ENCODE results near the gene BATF3.

- TF ChIP-seq, protein P1, sequence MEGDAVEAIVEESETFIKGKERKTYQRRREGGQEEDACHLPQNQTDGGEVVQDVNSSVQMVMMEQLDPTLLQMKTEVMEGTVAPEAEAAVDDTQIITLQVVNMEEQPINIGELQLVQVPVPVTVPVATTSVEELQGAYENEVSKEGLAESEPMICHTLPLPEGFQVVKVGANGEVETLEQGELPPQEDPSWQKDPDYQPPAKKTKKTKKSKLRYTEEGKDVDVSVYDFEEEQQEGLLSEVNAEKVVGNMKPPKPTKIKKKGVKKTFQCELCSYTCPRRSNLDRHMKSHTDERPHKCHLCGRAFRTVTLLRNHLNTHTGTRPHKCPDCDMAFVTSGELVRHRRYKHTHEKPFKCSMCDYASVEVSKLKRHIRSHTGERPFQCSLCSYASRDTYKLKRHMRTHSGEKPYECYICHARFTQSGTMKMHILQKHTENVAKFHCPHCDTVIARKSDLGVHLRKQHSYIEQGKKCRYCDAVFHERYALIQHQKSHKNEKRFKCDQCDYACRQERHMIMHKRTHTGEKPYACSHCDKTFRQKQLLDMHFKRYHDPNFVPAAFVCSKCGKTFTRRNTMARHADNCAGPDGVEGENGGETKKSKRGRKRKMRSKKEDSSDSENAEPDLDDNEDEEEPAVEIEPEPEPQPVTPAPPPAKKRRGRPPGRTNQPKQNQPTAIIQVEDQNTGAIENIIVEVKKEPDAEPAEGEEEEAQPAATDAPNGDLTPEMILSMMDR (IDR thresholded peaks at IDR 0.05; ENCODE audit: insufficient read depth, low read length, poor library complexity, severe bottlenecking): no peak
- no peak for TF ChIP-seq EZH2phosphoT487 (conservative IDR thresholded peaks at IDR 0.05; ENCODE audit: low read length)
These were observed 14.2 kb downstream of the BATF3 start for GRCh38 chr1:212685429-212685828.

Measured in SU-DHL-6 (cell line).